SJSA1 (cell line): ENCODE data around the gene KCNA1. TPM values are rescaled to one million over a fixed set of nuclear protein-coding genes. Genes with fewer than 3 reads are reported as not detected.
A peak's percentile ranks its signal among the peaks of the same experiment; 100 is the strongest.

Source experiments
- DNase-seq, 2 experiments: peaks; one replicate each; pipeline ENCODE4 v3.0.0-alpha.2; 2015 to 2020; ENCODE audit warnings: low spot score in 2 of 2, low read depth in 1 of 2
- H3K27ac ChIP-seq: fragments of 250-450 bp; sonication (Bioruptor Pico); 2 replicates; pipeline ENCODE4 v1.5.1; 2020; ENCODE audit warnings: mild to moderate bottlenecking, moderate library complexity
- H3K27me3 ChIP-seq: fragments of 250-450 bp; sonication (Bioruptor Pico); replicated peaks from 2 replicates; pipeline ENCODE4 v1.5.1; 2020; ENCODE audit warnings: mild to moderate bottlenecking, moderate library complexity
- H3K36me3 ChIP-seq: fragments of 250-450 bp; sonication (Bioruptor Pico); 2 replicates; pipeline ENCODE4 v1.5.1; 2020; ENCODE audit warnings: mild to moderate bottlenecking
- H3K4me1 ChIP-seq: fragments of 250-450 bp; sonication (Bioruptor Pico); replicated peaks from 2 replicates; pipeline ENCODE4 v1.6.1; 2021; ENCODE audit warnings: mild to moderate bottlenecking
- H3K4me3 ChIP-seq: fragments of 250-450 bp; sonication (Bioruptor Pico); 2 replicates; pipeline ENCODE4 v1.5.1; 2020; ENCODE audit warnings: mild to moderate bottlenecking
- H3K9me3 ChIP-seq: fragments of 250-450 bp; sonication (Bioruptor Pico); replicated peaks from 2 replicates; pipeline ENCODE4 v1.5.1; 2020; ENCODE audit warnings: mild to moderate bottlenecking
- total RNA-seq: library from RNA; depleted of rRNA; stranded (reverse); fragments of >200 nt; shearing (Covaris generic); gene quantifications from 2 replicates; pipeline ENCODE4 v1.2.3, GENCODE V29; 2014

The KCNA1 gene
- total RNA-seq, 1 experiment from 2014 or later: not detected

DNA sequence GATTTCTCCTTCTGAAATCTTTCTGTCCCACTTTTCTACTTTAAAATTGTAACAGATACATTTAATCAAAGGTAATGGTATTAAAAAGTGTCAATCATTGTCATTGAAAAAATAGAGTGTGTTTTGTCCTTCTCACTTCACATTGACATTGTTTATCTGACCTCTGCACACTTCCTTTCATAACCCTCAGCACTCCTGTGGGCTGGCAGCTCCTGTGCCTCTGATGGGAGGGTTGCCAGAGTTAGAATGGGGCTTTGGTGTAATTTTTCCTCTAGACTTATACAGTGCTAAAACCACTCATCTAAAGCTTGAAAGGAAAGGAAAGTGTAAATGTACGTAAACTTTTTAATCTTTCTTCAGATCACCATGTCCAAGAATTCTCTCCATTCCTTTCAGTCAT is 23.7 kb downstream of the KCNA1 start:
- no peak overlapping the region for H3K4me3 ChIP-seq
- no peaks in the 10 kb centered on the region for H3K36me3 ChIP-seq
- H3K27me3 ChIP-seq: peaks cover 19% of the 10 kb centered on the region; the same call in 1 of the 2 replicates
- no peaks in the 10 kb centered on the region for H3K9me3 ChIP-seq
- no peaks in the 10 kb centered on the region for H3K4me1 ChIP-seq
- no peak for DNase-seq
- no peak overlapping the region for H3K27ac ChIP-seq

DNA sequence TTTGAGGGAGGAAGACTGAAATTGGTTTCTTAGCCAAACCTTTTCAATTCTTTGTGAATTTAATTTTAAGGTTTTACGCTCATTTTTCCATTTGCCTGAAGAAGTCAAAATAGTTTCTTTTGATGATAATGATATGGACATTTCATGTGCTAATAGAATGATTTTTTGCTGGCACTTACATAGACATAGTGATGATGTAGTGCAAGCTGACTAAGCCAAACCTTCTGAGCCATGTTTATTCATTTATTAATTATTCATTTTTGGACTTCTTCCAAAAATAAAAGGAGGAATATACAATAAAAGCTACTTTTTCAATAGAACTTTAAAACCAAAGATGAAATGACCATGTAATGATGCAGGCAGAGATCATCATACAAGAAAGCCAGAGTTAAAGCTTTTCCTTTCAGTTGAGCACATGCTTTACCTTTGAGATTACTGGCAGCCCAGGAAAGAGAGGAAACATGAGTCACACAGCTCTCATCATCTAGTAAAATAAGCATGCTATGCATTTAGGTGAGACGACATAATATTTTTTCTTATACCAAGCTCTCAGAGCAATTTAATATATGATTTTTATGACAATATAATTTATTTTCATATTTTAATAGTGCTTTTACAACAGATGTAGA is 24.8 kb downstream of the KCNA1 start:
- no peak overlapping the region for H3K27ac ChIP-seq
- no peak for DNase-seq
- H3K27me3 ChIP-seq: peaks cover 16% of the 10 kb centered on the region
- H3K4me3 ChIP-seq: no peak overlapping the region
- H3K9me3 ChIP-seq: no peaks in the 10 kb centered on the region
- H3K36me3 ChIP-seq: no peaks in the 10 kb centered on the region
- no peaks in the 10 kb centered on the region for H3K4me1 ChIP-seq

DNA sequence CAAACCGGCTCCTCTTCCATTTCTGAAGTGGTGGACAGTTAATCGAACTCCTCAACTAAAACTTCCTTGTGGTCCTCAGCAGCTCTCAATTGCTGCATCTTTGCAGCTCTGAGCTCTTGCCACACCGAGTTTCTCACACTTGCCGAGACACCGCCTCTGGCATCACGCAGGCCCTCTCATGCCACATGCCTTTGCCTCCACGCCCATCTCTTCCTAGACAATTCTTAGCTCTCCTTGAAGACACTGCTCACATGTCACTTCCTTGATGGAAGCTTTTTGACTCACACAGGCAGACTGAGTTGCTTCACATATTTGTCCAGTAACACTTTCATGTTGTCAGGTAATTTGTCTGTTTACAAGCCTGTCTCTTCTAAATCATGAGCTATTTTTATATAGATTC is 29.2 kb downstream of the KCNA1 start:
- H3K27me3 ChIP-seq: peaks cover 26% of the 10 kb centered on the region
- no peak overlapping the region for H3K4me3 ChIP-seq
- no peaks in the 10 kb centered on the region for H3K9me3 ChIP-seq
- no peak for DNase-seq
- H3K27ac ChIP-seq: no peak overlapping the region
- no peaks in the 10 kb centered on the region for H3K36me3 ChIP-seq
- no peaks in the 10 kb centered on the region for H3K4me1 ChIP-seq

DNA sequence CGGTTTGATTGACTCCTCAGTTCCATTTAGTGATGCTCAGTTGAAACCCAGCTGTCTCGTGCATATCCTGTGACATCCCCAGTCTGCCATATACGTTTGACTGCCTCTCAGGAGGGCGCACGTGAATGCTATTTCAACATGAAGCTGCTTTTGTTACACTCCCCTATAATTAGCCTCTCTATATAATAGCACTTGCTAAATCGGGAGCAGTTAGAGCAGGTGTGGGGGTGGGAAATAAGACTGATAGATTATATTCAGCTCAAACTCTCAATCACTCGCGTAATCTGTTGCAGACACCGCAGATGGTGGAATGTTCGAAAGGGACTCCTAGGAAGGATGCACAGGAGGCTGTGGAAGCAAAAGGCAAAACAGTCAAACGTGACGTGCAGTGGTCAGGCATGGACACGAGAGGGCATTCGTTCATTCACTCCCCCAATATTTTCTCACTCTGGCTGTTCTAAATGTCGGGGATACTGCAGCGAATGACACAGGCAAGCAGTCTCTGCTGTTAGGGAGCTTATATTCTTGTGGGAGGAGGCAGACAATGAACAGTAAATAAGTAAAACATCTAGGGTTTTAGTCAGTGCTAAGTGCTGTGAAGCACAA is 29.8 kb downstream of the KCNA1 start:
- no peaks in the 10 kb centered on the region for H3K9me3 ChIP-seq
- H3K27ac ChIP-seq: no peak overlapping the region
- DNase-seq: no peak
- H3K4me3 ChIP-seq: no peak overlapping the region
- no peaks in the 10 kb centered on the region for H3K4me1 ChIP-seq
- no peaks in the 10 kb centered on the region for H3K36me3 ChIP-seq
- H3K27me3 ChIP-seq: peaks cover 26% of the 10 kb centered on the region

DNA sequence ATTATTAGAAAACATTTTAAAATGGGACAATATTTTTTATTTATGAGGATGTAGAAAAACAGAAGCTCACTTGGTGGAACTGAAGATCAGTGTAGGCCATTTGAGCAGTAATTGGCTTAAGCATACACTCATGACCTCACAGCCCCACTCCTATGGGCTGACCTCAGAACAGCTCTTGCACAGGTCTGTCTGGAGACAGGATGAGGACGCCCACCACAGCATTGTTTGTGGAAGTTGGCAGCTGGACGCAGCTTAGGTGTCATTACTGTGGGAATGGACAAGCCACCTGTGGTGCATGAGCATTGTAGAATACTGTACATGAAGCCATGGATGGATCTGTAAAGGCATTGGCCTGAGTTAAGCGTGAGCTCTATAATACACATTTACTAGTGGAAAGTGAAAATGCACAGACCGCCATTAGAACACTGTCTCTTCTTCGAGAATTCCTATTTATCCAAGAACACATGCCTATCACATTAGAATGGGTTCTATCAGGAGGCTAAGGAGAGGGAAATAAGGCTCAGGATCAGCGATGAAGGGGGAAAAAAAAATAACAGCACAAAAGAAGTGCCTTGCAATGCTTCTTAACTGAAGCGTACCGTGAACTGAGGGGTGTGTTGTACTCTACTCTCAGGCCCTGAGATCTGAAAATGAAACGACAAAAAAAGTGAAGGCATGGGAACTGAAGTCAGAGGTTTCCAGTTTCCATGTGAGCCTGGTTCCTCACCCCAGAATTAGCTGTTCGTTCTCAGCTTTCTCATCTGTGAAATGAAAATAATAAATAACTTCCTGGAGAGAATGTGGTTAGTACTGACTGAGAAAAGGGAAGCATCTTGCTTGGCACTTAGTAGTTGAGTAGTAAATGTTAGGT is 33.6 kb downstream of the KCNA1 start:
- H3K36me3 ChIP-seq: no peaks in the 10 kb centered on the region
- H3K4me3 ChIP-seq: no peak overlapping the region
- peaks cover 28% of the 10 kb centered on the region for H3K27me3 ChIP-seq
- H3K27ac ChIP-seq: no peak overlapping the region
- no peak for DNase-seq
- H3K4me1 ChIP-seq: no peaks in the 10 kb centered on the region
- no peaks in the 10 kb centered on the region for H3K9me3 ChIP-seq

DNA sequence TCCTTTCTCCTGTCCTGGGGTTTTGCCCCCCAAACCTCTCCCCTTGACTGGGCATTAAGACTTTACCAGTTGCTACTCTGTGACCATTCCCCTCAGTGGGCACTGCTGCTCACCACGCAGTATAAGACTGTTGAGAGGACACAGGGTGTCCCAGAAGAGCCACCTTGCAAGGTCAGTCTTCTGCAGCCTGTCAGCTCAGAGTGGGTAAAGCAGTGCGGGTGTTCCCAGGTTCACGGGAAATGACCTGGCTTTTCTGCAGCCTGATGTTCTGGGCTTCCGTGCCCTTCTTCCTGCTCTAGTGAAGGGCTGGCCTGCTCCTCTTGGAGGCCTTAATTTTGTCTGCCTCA is 34.2 kb downstream of the KCNA1 start:
- H3K4me1 ChIP-seq: no peaks in the 10 kb centered on the region
- DNase-seq: no peak
- H3K4me3 ChIP-seq: no peak overlapping the region
- no peaks in the 10 kb centered on the region for H3K9me3 ChIP-seq
- no peaks in the 10 kb centered on the region for H3K36me3 ChIP-seq
- H3K27ac ChIP-seq: no peak overlapping the region
- H3K27me3 ChIP-seq: peaks cover 33% of the 10 kb centered on the region

DNA sequence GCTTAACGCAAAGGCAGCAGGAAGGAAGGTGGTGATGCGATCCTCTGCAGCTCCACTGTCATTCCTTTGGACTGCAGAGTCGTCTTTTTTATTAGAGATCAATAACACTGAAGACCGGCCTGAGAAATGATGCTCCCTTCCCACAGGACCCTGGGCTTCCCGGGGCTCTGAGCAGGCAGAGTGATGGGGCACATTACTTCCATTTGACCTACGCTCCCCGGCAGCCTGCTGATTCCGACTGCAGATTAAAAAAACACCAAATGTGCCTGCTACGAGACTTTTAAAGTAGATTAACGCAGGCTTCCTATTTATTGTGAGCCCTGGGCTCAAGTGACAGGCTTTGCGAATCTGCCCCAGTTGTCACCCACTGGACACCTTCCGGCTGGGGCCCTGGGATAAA is 37.5 kb downstream of the KCNA1 start:
- Histone ChIP-seq H3K4me3 (no peak overlapping the region), H3K36me3 (no peaks in the 10 kb centered on the region), H3K27me3 (peaks cover 35% of the 10 kb centered on the region), H3K27ac (no peak overlapping the region), H3K4me1 (no peaks in the 10 kb centered on the region), H3K9me3 (no peaks in the 10 kb centered on the region)
- DNase-seq: no peak

DNA sequence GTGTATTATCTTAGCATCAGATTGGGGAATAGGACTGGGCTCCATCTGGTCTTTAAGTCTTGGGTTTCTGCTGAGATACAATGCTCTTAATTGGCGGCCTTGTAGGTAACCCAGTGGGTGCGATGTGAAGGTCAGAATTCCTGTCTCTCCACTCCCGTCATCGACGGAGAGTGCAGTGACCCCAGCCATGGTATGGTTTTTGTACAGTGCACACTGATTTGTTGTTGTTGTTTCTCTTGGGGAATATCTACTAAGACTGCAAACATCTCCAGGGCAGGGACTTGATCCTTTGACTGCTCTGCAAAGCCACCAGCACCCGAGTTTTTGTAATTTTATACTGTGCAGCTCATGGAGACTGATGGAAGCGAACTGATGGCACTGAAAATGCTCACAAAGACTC is 41.4 kb downstream of the KCNA1 start:
- Histone ChIP-seq H3K9me3 (no peaks in the 10 kb centered on the region), H3K4me3 (no peak overlapping the region), H3K27ac (no peak overlapping the region), H3K36me3 (no peaks in the 10 kb centered on the region), H3K4me1 (peaks cover 4% of the 10 kb centered on the region; the same call in 1 of the 2 replicates), H3K27me3 (peaks cover 44% of the 10 kb centered on the region)
- no peak for DNase-seq

DNA sequence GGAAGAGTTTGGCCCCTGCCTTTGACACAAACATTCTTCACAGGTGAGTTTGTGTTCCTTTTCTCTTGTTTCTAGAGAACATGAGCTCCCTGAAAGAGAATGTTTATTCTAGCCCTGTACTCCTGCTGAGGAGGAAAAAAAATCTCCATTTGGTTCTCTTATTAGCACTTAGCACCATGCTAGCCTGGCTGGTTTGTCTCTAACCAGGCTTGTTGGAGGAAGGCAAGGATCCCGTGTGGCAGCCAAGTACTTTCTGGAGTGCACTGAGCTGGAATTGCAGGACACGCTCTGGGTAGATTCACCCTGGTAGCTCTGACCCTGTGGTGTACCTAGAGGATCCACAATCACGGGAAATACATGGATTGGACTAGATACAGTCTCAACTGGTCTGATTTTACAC is 41.9 kb downstream of the KCNA1 start:
- Histone ChIP-seq H3K4me3 (no peak overlapping the region), H3K27me3 (peaks cover 44% of the 10 kb centered on the region), H3K36me3 (no peaks in the 10 kb centered on the region), H3K9me3 (no peaks in the 10 kb centered on the region), H3K27ac (no peak overlapping the region), H3K4me1 (peaks cover 4% of the 10 kb centered on the region; the same call in 1 of the 2 replicates)
- DNase-seq: no peak

DNA sequence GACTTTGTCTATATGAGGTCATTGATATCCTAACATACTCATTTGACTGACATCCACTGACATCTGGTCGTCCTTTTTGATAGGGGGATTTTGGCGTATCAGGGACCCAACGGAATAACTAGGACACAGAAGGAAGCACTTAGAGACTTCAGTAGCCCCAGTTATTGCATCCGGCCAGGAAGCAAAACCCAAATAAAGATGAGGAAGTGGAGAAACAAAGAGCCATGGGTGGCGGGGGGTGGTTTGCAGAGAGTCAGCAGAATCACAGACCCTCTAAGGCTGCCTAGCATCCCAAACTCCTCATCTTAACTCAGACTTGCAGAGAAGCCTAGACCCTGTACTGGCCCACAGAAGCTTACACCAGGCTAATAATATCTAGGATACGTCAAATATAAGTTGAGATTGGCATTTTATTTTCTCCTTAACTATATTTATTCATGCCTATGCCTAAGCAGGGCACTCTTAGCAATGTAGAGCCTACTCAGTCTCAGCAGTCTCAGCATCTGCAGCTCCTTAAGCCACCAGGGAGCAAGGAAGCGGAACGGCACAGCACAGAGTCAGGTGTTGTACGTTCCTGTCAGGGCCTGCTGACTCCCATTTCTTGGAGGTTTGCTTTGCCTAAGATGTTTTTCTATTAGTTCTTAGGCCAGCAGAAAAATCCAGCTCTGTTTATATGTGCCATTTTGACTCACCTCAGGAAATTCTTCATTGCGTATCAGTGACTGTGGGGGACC is 45.1 kb downstream of the KCNA1 start:
- no peaks in the 10 kb centered on the region for H3K36me3 ChIP-seq
- no peak overlapping the region for H3K4me3 ChIP-seq
- H3K9me3 ChIP-seq: no peaks in the 10 kb centered on the region
- DNase-seq: no peak
- H3K4me1 ChIP-seq: peaks cover 4% of the 10 kb centered on the region; the same call in 1 of the 2 replicates
- no peak overlapping the region for H3K27ac ChIP-seq
- peaks cover 32% of the 10 kb centered on the region for H3K27me3 ChIP-seq

DNA sequence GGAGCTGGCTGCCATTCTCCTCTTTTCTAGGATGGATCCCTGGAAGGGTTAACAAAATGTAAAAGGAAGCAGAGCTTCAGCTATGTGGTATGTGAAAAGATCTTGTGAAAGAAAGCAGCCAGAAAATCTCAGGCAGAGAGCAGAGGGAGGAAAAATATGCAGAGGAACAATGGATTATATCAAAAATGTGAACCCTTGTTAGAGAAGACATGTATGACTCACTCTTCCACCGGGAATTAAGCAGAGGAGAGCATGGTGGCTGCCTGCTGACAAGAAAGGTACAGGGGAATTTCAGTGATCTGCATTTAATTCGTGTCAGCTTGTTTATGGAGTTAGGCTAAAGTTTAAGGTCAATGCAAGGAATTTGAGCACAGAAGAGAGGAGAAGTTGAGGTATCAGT is 46.3 kb downstream of the KCNA1 start:
- DNase-seq: peak in 1 of 2 experiments; percentile 20
- Histone ChIP-seq H3K27ac (no peak overlapping the region), H3K4me3 (no peak overlapping the region), H3K9me3 (no peaks in the 10 kb centered on the region), H3K27me3 (peaks cover 23% of the 10 kb centered on the region), H3K36me3 (no peaks in the 10 kb centered on the region), H3K4me1 (peaks cover 4% of the 10 kb centered on the region; the same call in 1 of the 2 replicates)

DNA sequence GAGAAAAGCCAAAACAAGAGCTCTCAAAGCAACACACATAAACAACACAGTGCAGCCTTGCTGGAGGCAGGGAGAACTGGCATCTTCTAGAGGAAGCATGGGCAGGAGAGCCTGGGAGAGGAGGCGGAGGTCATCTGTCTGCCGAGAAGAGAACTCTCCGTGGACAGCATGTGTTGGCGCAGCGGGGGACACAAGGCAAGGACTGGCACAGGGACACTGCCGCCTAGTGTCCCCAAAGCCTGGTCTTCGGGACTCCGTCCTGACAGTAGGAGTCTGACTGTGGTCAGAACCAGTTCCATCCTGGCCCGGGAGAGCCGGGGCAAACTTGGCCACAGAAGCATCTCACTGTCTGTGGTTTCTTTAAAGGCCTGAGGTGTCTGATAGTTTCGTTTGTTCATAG is 47.3 kb downstream of the KCNA1 start:
- H3K4me3 ChIP-seq: no peak overlapping the region

DNA sequence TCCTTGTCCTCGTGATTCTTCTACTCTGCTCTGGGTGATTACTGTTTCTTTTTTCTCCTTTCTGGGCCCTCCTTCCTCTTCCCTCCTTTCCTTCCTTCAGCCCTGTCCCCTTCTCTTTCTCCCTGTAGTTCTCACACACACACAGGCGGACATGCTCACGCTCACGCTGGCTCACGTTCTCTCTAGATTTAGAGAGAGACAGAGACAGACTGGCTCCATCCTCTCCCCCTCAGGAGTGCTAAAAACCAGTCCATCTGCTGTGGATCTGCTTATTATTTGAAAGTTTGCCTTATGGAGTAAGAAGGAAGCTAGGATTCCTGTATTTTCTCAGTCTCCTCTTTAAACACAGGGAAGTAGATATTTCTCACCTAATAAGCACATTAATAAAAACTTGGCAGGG is 48.1 kb downstream of the KCNA1 start:
- no peak for DNase-seq
- no peak overlapping the region for H3K27ac ChIP-seq
- H3K9me3 ChIP-seq: no peaks in the 10 kb centered on the region
- peaks cover 4% of the 10 kb centered on the region; the same call in 1 of the 2 replicates for H3K4me1 ChIP-seq
- no peaks in the 10 kb centered on the region for H3K36me3 ChIP-seq
- no peak overlapping the region for H3K4me3 ChIP-seq
- H3K27me3 ChIP-seq: peaks cover 21% of the 10 kb centered on the region

More for the DNA sequence above, 47.3 kb downstream of the KCNA1 start:
- peaks cover 4% of the 10 kb centered on the region; the same call in 1 of the 2 replicates for H3K4me1 ChIP-seq
- no peaks in the 10 kb centered on the region for H3K9me3 ChIP-seq
- H3K27ac ChIP-seq: no peak overlapping the region
- no peaks in the 10 kb centered on the region for H3K36me3 ChIP-seq
- no peak for DNase-seq
- peaks cover 21% of the 10 kb centered on the region for H3K27me3 ChIP-seq
